HUES6 (cell line): ENCODE measurements around the gene CBR1.
"Not testable (repeated sequence)": the region's sequence is repeated elsewhere in the genome, so short reads cannot be mapped to it uniquely, and the experiment has no call there.

Experiments used
- H3K27ac ChIP-seq: 2 replicates; pipeline ENCODE4 v1.7.0; 2013; ENCODE audit warnings: low read depth, mild to moderate bottlenecking, low read length, inconsistent platforms
- H3K27me3 ChIP-seq: 2 replicates; pipeline ENCODE4 v1.6.1; 2013; ENCODE audit warnings: low read length; ENCODE audit not compliant: control insufficient read depth, insufficient read depth
- H3K36me3 ChIP-seq: 2 replicates; pipeline ENCODE4 v1.6.1; 2013; ENCODE audit warnings: low read length; ENCODE audit not compliant: control insufficient read depth, insufficient read depth
- H3K4me1 ChIP-seq: 2 replicates; pipeline ENCODE4 v1.6.1; 2013; ENCODE audit warnings: low read length; ENCODE audit not compliant: control insufficient read depth, insufficient read depth
- H3K4me3 ChIP-seq: 2 replicates; pipeline ENCODE4 v1.5.1; 2013; ENCODE audit warnings: low read depth, low read length
- H3K9ac ChIP-seq: one replicate; pipeline ENCODE4 v1.6.1; 2013; ENCODE audit warnings: mild to moderate bottlenecking, low read length
- H3K9me3 ChIP-seq: 2 replicates; pipeline ENCODE4 v1.6.1; 2013; ENCODE audit warnings: low read depth, low read length; ENCODE audit not compliant: control insufficient read depth, insufficient read depth

The CBR1 gene

GRCh38 chr21:36099000-36099399, 29.2 kb downstream of the CBR1 start:
- no peak overlapping the region; the same call in 1 of the 2 replicates for H3K4me3 ChIP-seq
- H3K9me3 ChIP-seq, result peaks cover 35% of the 10 kb centered on the region
- H3K9ac ChIP-seq, result peak overlapping the region; percentile 83
- H3K27ac ChIP-seq, result peak overlapping the region; percentile 87
- H3K27me3 ChIP-seq, result no peaks in the 10 kb centered on the region
- H3K36me3 ChIP-seq, result no peaks in the 10 kb centered on the region
- peaks cover 34% of the 10 kb centered on the region for H3K4me1 ChIP-seq

DNA sequence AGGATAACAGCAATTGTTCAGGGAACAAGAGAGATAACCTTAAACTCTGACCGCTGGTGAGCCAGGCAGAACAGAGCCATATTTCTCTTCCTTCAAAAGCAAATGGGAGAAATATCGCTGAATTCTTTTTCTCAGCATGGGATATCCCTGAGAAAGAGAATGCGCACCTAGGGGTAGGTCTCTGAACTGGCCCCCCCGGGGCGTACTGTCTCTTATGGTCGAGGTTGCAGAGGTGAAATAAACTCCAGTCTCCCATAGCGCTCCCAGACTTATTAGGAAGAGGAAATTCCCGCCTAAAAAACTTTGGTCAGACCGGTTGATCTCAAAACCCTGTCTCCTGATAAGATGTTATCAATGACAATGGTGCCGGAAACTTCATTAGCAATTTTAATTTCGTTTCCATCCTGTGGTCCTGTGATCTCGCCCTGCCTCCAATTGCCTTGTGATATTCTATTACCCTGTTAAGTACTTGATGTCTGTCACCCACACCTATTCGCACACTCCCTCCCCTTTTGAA, 29.9 kb downstream of the CBR1 start:
- not testable (repeated sequence) for H3K36me3 ChIP-seq, H3K4me3 ChIP-seq, H3K27me3 ChIP-seq, H3K9ac ChIP-seq
- Histone ChIP-seq H3K27ac (peak overlapping the region; percentile 93), H3K4me1 (peaks cover 35% of the 10 kb centered on the region), H3K9me3 (peaks cover 31% of the 10 kb centered on the region; the same call in 1 of the 2 replicates)

DNA sequence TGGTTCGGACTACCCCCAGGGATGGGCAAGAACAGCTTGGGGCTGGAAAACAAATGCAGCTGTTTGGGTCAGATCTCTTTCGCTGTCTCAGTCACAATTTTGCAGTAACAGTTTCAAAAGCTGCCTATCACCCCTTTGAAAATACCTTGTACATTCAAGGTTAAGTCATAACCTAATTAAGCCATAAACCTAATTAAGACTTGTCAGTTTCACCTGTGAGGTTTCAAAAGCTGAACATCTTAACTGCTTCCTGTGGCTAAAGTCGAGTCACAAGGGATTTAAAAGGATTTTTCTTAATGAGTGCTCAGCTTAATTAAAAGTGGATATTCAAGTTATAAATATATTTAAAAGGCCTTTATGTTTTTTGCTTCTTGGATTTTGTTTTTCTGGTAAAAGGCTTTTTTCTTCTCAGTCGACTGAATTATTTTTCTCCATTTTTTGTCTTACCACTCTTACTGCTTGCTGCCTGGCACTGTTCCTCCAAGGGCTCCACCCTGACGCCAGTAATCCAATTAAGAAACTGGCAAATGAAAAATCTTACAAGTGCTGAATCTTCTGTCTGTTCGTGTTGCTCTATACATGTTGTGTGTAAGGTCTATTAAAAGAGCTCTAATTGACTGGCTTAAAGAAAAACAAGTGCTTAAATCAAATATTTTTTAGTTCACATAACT, 31.3 kb downstream of the CBR1 start:
- Histone ChIP-seq H3K4me3 (no peak overlapping the region), H3K9me3 (peaks cover 24% of the 10 kb centered on the region; the same call in 1 of the 2 replicates), H3K36me3 (no peaks in the 10 kb centered on the region), H3K27me3 (no peaks in the 10 kb centered on the region), H3K9ac (peak overlapping the region; percentile 87), H3K27ac (peak overlapping the region; percentile 93; the same call in 1 of the 2 replicates), H3K4me1 (peaks cover 40% of the 10 kb centered on the region)

DNA sequence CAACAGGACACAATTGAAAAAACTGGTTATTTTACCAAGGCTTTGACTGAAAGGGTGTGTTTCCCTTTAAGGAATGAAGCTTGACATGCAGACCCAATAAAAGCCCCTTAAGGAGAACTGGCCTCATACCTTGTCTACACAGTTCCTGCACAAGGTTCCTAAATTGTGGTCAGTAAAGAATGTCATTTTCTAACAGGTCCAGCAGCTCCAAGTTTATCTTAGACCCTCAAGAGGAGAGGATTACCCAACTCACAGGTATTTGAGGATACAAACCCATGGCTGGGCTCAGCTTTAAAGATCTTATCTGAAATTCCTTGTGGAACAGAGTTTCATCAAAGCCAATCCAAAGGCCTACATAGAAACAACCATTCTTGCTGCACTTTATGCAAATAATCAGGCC, 33.6 kb downstream of the CBR1 start:
- H3K27me3 ChIP-seq, result no peaks in the 10 kb centered on the region
- H3K9ac ChIP-seq, result no peak overlapping the region
- H3K4me3 ChIP-seq, result no peak overlapping the region
- no peak overlapping the region for H3K27ac ChIP-seq
- H3K4me1 ChIP-seq, result peaks cover 26% of the 10 kb centered on the region
- peaks cover 11% of the 10 kb centered on the region for H3K36me3 ChIP-seq
- H3K9me3 ChIP-seq, result peaks cover 29% of the 10 kb centered on the region; the same call in 1 of the 2 replicates

DNA sequence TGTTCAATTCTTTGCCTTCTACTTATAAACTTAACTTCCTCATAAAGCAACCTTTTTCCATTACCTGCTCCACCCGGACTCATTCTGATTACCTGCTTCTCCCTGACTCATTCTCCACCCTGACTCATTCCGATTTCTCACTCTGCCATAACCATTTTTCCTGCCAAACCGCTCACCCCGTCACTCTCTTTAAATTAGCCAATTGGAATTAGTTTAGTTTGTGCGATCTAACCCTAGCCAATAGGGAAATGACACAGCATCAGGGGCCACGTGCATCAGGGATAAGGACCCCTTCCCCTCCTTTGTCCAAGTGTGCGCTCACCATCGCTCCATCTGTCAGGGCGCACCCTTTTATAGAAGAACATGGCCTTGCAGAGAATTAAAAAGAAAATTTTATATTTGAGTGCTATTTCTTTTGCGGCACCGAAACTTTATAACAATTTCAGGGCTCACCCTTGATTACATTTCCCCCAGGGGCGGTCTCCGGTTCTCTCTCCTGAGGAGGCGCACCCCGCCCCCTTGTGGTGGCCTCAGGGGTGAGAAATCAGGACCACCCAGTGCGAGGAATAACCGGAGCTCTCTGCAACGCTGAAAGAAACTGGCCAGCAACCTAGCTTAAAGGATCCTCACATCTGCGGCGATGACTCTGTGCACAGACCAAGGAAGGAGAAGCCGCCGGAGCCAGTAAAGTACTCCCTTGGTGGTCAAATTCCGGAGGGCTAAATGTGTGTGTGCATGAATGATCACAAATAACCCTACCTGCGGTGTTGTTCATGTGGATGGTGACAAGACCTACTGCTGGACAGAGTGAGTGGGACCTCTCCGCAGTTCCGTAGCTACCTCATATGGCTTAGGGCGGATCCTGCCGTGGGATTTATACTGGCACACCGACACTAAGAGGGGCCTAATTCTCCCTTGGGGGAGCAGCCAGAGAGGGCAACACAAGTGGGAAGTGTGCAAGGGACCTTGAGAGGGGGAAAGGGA, 34.8 kb downstream of the CBR1 start:
- peaks cover 22% of the 10 kb centered on the region for H3K36me3 ChIP-seq
- peaks cover 24% of the 10 kb centered on the region; the same call in 1 of the 2 replicates for H3K9me3 ChIP-seq
- no peaks in the 10 kb centered on the region for H3K27me3 ChIP-seq
- H3K27ac ChIP-seq, result peak overlapping the region; percentile 76
- H3K9ac ChIP-seq, result peak overlapping the region; percentile 99
- H3K4me3 ChIP-seq, result peak overlapping the region; percentile 77
- peaks cover 16% of the 10 kb centered on the region; the same call in 1 of the 2 replicates for H3K4me1 ChIP-seq

GRCh38 chr21:36105327-36105842, 35.6 kb downstream of the CBR1 start:
- Histone ChIP-seq H3K27me3 (no peaks in the 10 kb centered on the region), H3K4me1 (peaks cover 14% of the 10 kb centered on the region; the same call in 1 of the 2 replicates), H3K4me3 (peak overlapping the region; percentile 77), H3K9me3 (peaks cover 29% of the 10 kb centered on the region; the same call in 1 of the 2 replicates), H3K36me3 (peaks cover 29% of the 10 kb centered on the region), H3K27ac (peak overlapping the region; percentile 76; the same call in 1 of the 2 replicates), H3K9ac (peak overlapping the region; percentile 99)

GRCh38 chr21:36109868-36110267, 40.0 kb downstream of the CBR1 start:
- Histone ChIP-seq H3K9ac (no peak overlapping the region), H3K4me1 (peaks cover 20% of the 10 kb centered on the region), H3K36me3 (peaks cover 37% of the 10 kb centered on the region), H3K27ac (no peak overlapping the region), H3K27me3 (no peaks in the 10 kb centered on the region), H3K4me3 (no peak overlapping the region), H3K9me3 (peaks cover 11% of the 10 kb centered on the region; the same call in 1 of the 2 replicates)

DNA sequence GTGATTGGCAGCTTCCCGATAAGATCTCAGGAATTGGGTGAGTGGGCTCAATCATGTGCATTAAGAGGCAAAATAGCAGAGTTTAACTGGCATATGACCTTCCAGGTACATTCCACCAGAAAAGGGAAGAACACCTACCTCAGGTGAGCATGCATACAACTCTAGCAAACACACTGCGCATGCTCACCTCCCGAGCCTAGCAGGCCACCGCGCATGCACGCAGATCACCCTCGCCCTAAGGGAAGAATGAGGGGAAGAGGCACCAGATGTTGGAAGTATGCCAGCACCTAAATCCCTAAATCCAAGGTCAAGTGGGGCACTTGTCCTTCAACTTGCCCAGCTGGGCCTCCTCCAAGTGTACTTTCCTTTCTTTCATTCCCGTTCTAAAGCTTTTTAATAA, 41.4 kb downstream of the CBR1 start:
- Histone ChIP-seq H3K27ac (no peak overlapping the region), H3K4me1 (peaks cover 16% of the 10 kb centered on the region), H3K36me3 (peaks cover 37% of the 10 kb centered on the region), H3K27me3 (no peaks in the 10 kb centered on the region), H3K4me3 (no peak overlapping the region), H3K9ac (no peak overlapping the region), H3K9me3 (peaks cover 11% of the 10 kb centered on the region; the same call in 1 of the 2 replicates)

DNA sequence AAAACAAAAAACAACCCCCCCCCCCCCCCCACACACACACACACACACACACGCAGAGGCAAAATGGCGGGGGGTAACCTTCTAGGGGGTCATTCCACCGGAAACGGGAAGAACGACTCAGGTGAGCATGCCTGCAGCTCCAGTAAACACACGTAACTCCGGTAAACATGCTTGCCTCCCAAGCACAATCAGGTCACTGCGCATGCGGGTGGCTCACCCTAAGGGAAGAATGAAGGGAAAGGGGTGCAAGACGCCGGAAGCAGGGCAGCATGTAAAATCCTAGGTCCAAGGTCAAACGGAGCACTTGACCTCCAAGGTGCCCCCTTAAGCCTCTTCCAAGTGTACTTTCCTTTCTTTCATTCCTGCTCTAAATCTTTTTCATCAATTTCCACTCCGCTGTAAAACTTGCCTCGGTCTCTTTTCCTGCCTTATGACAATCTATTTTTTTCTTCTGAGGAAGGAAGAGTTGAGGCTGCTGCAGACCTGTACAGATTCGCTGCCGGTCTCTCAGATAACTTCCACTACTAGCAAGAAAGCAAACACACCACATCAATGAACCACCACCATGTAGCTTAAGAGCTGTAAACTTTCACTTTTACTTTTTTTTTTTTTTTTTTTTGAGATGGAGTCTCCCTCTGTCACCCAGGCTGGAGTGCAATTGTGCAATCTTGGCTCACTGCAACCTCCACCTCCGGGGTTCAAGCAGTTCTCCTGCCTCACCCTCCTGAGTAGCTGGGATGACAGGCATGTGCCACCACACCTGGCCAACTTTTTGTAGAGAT, 44.0 kb downstream of the CBR1 start:
- H3K4me3 ChIP-seq, result no peak overlapping the region
- H3K27ac ChIP-seq, result no peak overlapping the region
- no peaks in the 10 kb centered on the region for H3K27me3 ChIP-seq
- H3K9ac ChIP-seq, result no peak overlapping the region
- peaks cover 9% of the 10 kb centered on the region for H3K9me3 ChIP-seq
- peaks cover 16% of the 10 kb centered on the region for H3K4me1 ChIP-seq
- H3K36me3 ChIP-seq, result peaks cover 22% of the 10 kb centered on the region

DNA sequence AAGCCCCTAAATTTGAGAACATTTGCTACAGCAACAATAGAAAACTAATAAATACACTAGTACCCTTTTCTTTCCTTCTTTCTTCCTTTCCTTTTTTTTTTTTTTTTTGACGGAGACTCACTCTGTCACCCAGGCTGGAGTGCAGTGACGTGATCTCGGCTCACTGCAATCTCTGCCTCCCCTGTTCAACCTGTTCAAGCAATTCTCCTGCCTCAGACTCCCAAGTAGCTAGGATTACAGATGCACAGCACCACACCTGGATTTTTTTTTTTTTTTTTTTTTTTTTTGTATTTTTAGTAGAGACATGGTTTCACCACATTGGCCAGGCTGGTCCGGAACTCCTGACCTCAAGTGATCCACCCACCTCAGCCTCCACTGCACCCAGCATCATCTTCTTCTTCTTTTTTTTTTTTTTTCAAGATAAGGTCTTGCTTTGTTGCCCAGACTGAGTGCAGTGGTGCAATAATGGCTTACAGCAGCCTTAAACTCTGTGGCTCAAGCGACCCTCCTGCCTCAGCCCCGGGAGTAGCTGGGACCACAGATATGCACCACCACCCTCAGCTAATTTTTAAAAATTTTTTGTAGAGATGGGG, 45.4 kb downstream of the CBR1 start:
- Histone ChIP-seq H3K27me3 (no peaks in the 10 kb centered on the region), H3K9ac (no peak overlapping the region), H3K4me1 (peaks cover 16% of the 10 kb centered on the region), H3K36me3 (peaks cover 9% of the 10 kb centered on the region; the same call in 1 of the 2 replicates), H3K4me3 (no peak overlapping the region), H3K27ac (no peak overlapping the region), H3K9me3 (peaks cover 4% of the 10 kb centered on the region)
